ENCODE results near the gene MTFR1L. TPM values are rescaled to one million over a fixed set of nuclear protein-coding genes. Genes with fewer than 3 reads are reported as not detected.
A peak's percentile ranks its signal among the peaks of the same experiment; 100 is the strongest.

Gene MTFR1L
- total RNA-seq, 1 experiment from 2014 or later, result 26.2 TPM

DNA sequence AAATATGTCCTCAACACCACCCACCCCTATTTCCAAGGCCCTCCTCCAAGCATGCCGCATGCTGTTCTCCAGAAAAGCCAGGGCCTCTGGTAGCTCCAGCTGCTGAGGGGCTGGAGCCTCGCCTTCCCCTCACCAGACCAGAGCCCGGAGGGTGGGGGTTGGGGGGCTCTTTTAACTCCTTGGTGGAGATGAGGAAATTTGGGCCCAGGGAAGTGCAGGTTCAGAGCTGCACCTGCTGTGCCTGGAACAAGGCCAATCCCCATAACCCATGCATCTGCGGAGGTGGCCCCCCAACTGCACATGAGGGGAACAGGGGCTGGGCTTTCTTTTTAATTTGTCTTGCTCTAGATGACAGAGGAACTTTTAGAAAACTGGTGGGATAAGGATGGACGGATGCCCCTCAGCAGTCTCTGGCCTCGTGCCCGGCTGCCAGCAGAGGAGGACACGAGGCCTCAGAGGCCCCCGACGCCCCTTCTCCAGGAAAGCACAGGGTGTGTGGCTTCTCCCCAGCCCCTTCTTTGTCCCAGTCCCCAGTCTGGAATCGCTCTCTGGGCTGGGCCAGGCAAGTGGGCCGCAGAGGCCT lies 20.3 kb upstream of the MTFR1L start:
- H3K36me3 ChIP-seq (ENCODE audit: control insufficient read depth, insufficient read depth, low read length), result no peaks in the 10 kb centered on the region
- intact Hi-C loops (cut with micrococcal nuclease; ENCODE audit: unreplicated experiment), result loop anchor here (5.0 kb wide), 2 partner anchors 42 to 57 kb away; no protein-coding TSS in a partner anchor
- POLR2A ChIA-PET, result interaction anchor here (0.6 kb wide), 1 partner anchor 308 kb away, joined by 5 read pairs; no protein-coding TSS in a partner anchor
- Mint-ChIP-seq H3K4me3 (ENCODE audit: unreplicated experiment) (peak overlapping the region; percentile 69), H3K27ac (ENCODE audit: unreplicated experiment) (no peak overlapping the region), H3K4me1 (ENCODE audit: low read depth, unreplicated experiment) (peaks cover 24% of the 10 kb centered on the region), H3K9me3 (ENCODE audit: unreplicated experiment) (no peaks in the 10 kb centered on the region), H3K27me3 (ENCODE audit: insufficient read depth, unreplicated experiment) (no peaks in the 10 kb centered on the region), H3K36me3 (ENCODE audit: insufficient read depth, unreplicated experiment) (peaks cover 21% of the 10 kb centered on the region)
- DNase-seq, result no peak
- CTCF ChIA-PET, result interaction anchor here (0.5 to 1.4 kb wide), 6 partner anchors 11 to 544 kb away, joined by 3 to 8 read pairs (median 4); no protein-coding TSS in a partner anchor
- TSS peak; percentile 24 for BruUV-seq (replicated peaks)
- TF ChIP-seq, protein P1, sequence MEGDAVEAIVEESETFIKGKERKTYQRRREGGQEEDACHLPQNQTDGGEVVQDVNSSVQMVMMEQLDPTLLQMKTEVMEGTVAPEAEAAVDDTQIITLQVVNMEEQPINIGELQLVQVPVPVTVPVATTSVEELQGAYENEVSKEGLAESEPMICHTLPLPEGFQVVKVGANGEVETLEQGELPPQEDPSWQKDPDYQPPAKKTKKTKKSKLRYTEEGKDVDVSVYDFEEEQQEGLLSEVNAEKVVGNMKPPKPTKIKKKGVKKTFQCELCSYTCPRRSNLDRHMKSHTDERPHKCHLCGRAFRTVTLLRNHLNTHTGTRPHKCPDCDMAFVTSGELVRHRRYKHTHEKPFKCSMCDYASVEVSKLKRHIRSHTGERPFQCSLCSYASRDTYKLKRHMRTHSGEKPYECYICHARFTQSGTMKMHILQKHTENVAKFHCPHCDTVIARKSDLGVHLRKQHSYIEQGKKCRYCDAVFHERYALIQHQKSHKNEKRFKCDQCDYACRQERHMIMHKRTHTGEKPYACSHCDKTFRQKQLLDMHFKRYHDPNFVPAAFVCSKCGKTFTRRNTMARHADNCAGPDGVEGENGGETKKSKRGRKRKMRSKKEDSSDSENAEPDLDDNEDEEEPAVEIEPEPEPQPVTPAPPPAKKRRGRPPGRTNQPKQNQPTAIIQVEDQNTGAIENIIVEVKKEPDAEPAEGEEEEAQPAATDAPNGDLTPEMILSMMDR (IDR thresholded peaks at IDR 0.05; ENCODE audit: insufficient read depth in 1 of 2, low read depth in 1 of 2, low read length in 1 of 2, severe bottlenecking in 1 of 2, unreplicated experiment in 1 of 2), result no peak
- H3K4me3 ChIP-seq (ENCODE audit: low read depth, low read length), result peak overlapping the region; percentile 43
- H3K4me1 ChIP-seq, result peaks cover 30% of the 10 kb centered on the region
- no peaks in the 10 kb centered on the region for H3K27me3 ChIP-seq (replicated peaks; ENCODE audit: control insufficient read depth, insufficient read depth, low read length)
- no peaks in the 10 kb centered on the region for H3K9me3 ChIP-seq

DNA sequence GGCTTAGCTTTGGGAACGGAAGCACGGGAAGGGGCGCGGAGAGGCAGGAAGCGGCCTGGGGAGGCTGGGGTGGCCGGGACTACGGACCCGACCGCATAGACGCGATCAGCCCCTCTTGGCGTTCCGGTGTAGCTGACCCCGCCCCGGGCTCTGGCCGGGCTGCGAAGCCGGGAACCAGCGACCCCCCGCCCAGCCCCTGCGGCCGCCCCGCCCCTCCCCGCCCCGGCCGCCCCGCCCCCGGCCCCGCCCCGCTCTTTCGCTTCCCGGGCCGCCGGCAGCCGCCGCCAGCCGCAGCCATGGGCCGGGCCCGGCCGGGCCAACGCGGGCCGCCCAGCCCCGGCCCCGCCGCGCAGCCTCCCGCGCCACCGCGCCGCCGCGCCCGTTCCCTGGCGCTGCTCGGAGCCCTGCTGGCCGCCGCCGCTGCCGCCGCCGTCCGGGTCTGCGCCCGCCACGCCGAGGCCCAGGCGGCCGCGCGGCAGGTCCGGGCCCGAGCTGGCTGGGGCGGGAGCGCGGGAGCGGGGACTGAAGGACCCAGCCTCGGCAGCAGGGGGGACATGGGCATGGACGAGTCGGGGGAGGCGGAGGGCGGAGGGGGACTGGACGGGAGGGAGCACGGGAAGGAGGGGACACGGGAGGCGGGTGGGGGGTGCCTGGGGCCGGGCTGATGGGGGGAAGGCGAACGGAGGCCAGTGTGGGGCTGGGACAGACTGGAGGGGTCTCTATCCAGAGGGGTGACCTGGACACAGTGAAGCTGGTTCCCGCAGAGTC lies 19.6 kb upstream of the MTFR1L start, which contains the start of gene SELENON:
SELENON (plus strand) TSS at position 259 of the 768 bp plus-strand sequence; CDS start at position 297, 38 bp downstream.
- intact Hi-C loops (cut with micrococcal nuclease; ENCODE audit: unreplicated experiment), result loop anchor here (5.0 kb wide), 2 partner anchors 43 to 58 kb away; no protein-coding TSS in a partner anchor
- no peaks in the 10 kb centered on the region for H3K36me3 ChIP-seq (ENCODE audit: control insufficient read depth, insufficient read depth, low read length)
- BruUV-seq (replicated peaks), result no TSS peak
- H3K4me1 ChIP-seq, result peaks cover 23% of the 10 kb centered on the region
- Mint-ChIP-seq H3K9me3 (ENCODE audit: unreplicated experiment) (no peaks in the 10 kb centered on the region), H3K4me3 (ENCODE audit: unreplicated experiment) (peak within 1 kb of the TSS; percentile 69), H3K27ac (ENCODE audit: unreplicated experiment) (peak within 1 kb of the TSS; percentile 26), H3K27me3 (ENCODE audit: insufficient read depth, unreplicated experiment) (no peaks in the 10 kb centered on the region), H3K36me3 (ENCODE audit: insufficient read depth, unreplicated experiment) (peaks cover 17% of the 10 kb centered on the region), H3K4me1 (ENCODE audit: low read depth, unreplicated experiment) (peaks cover 17% of the 10 kb centered on the region)
- H3K27me3 ChIP-seq (replicated peaks; ENCODE audit: control insufficient read depth, insufficient read depth, low read length), result no peaks in the 10 kb centered on the region
- CTCF ChIA-PET, result interaction anchor here (0.5 to 1.4 kb wide), 6 partner anchors 10 to 544 kb away, joined by 3 to 8 read pairs (median 4); no protein-coding TSS in a partner anchor
- POLR2A ChIA-PET, result interaction anchor here (0.6 kb wide), 1 partner anchor 308 kb away, joined by 5 read pairs; no protein-coding TSS in a partner anchor
- no peaks in the 10 kb centered on the region for H3K9me3 ChIP-seq
- TF ChIP-seq, protein P1 (IDR thresholded peaks at IDR 0.05; ENCODE audit: insufficient read depth in 1 of 2, low read depth in 1 of 2, low read length in 1 of 2, severe bottlenecking in 1 of 2, unreplicated experiment in 1 of 2), result no peak
- DNase-seq, result peak in 1 of 2 experiments; percentile 66
- H3K4me3 ChIP-seq (ENCODE audit: low read depth, low read length), result peak within 1 kb of the TSS; percentile 59

DNA sequence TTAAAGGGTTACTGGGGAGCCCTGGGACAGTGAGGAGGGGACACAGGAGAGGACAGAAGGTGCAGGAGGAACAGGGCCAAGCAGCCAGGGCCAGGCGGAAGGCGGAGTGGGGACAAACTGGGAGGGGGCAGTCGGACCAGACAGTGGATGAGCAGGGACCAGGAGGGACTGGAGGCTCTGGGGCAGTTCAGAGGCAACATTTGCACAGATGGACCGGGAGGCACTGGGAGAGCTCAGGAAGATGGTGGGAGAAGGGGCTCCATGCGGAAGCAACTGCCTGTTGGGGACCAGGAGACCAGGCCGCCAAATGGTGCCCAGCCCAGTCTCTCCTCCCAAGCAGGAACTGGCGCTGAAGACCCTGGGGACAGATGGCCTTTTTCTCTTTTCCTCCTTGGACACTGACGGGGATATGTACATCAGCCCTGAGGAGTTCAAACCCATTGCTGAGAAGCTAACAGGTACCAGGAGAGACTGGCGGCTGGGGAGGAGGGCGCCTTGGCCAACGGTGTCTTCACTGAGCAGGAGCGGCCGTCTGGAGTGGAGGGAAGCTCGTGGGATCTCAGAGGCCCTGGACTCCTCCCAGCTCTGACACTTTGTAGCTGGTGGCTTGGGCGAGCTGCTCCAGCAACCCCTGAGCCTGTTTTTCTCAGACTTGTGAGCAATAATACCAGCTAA lies 18.9 kb upstream of the MTFR1L start:
- no peaks in the 10 kb centered on the region for H3K27me3 Mint-ChIP-seq (ENCODE audit: insufficient read depth, unreplicated experiment)
- ChIA-PET POLR2A (interaction anchor here (0.9 kb wide), 1 partner anchor 19 kb away, joined by 3 read pairs; the partner anchor contains the start of gene MTFR1L), CTCF (interaction anchor here (0.8 kb wide), 1 partner anchor 29 kb away, joined by 3 read pairs; no protein-coding TSS in a partner anchor)
- BruUV-seq (replicated peaks), result no TSS peak
- TF ChIP-seq, protein P1 (IDR thresholded peaks at IDR 0.05; ENCODE audit: insufficient read depth in 1 of 2, low read depth in 1 of 2, low read length in 1 of 2, severe bottlenecking in 1 of 2, unreplicated experiment in 1 of 2), result no peak
- intact Hi-C loops (cut with micrococcal nuclease; ENCODE audit: unreplicated experiment), result no loop called here
- H3K4me3 ChIP-seq (ENCODE audit: low read depth, low read length), result peak overlapping the region; percentile 59
- peaks cover 14% of the 10 kb centered on the region for H3K36me3 Mint-ChIP-seq (ENCODE audit: insufficient read depth, unreplicated experiment)
- peak overlapping the region; percentile 26 for H3K27ac Mint-ChIP-seq (ENCODE audit: unreplicated experiment)
- H3K9me3 Mint-ChIP-seq (ENCODE audit: unreplicated experiment), result no peaks in the 10 kb centered on the region
- DNase-seq, result no peak
- H3K9me3 ChIP-seq, result no peaks in the 10 kb centered on the region
- H3K4me1 Mint-ChIP-seq (ENCODE audit: low read depth, unreplicated experiment), result peaks cover 14% of the 10 kb centered on the region
- no peaks in the 10 kb centered on the region for H3K36me3 ChIP-seq (ENCODE audit: control insufficient read depth, insufficient read depth, low read length)
- no peaks in the 10 kb centered on the region for H3K27me3 ChIP-seq (replicated peaks; ENCODE audit: control insufficient read depth, insufficient read depth, low read length)
- H3K4me3 Mint-ChIP-seq (ENCODE audit: unreplicated experiment), result peak overlapping the region; percentile 69
- H3K4me1 ChIP-seq, result peaks cover 17% of the 10 kb centered on the region

Data from Caco-2 (cell line).